HG03571 (cell line): ENCODE measurements around the gene CORO2B.

Experiments used
- ATAC-seq: cut with Tn5 transposase; IDR thresholded peaks from one replicate; pipeline ENCODE4 v1.9.1; 2021; ENCODE audit not compliant: unreplicated experiment

The CORO2B gene

GRCh38 chr15:68589783-68590710 lies 11.3 kb downstream of the CORO2B start:
- no peak for ATAC-seq

GRCh38 chr15:68590721-68591389 lies 12.1 kb downstream of the CORO2B start:
- no peak for ATAC-seq

- ATAC-seq, result no peak
These were observed 13.3 kb downstream of the CORO2B start for GRCh38 chr15:68592054-68592453.

- ATAC-seq, result no peak
These were observed 13.8 kb downstream of the CORO2B start for GRCh38 chr15:68592544-68592943.

GRCh38 chr15:68593341-68593740 lies 14.5 kb downstream of the CORO2B start:
- ATAC-seq, result no peak

- no peak for ATAC-seq
These were observed 15.2 kb downstream of the CORO2B start for GRCh38 chr15:68593828-68594532.

GRCh38 chr15:68594533-68595259 lies 15.9 kb downstream of the CORO2B start:
- ATAC-seq, result no peak

- ATAC-seq, result no peak
These were observed 16.4 kb downstream of the CORO2B start for GRCh38 chr15:68595260-68595564.

- ATAC-seq, result no peak
These were observed 17.0 kb downstream of the CORO2B start for GRCh38 chr15:68595761-68596160.

GRCh38 chr15:68596691-68597090 lies 17.9 kb downstream of the CORO2B start:
- ATAC-seq, result no peak

- no peak for ATAC-seq
These were observed 18.8 kb downstream of the CORO2B start for GRCh38 chr15:68597581-68597980.

GRCh38 chr15:68598171-68599152 lies 19.7 kb downstream of the CORO2B start:
- ATAC-seq, result no peak

GRCh38 chr15:68599153-68599545 lies 20.4 kb downstream of the CORO2B start:
- ATAC-seq, result no peak

- ATAC-seq, result no peak
These were observed 20.8 kb downstream of the CORO2B start for GRCh38 chr15:68599560-68600071.

GRCh38 chr15:68601206-68602197 lies 22.7 kb downstream of the CORO2B start:
- ATAC-seq, result no peak

- no peak for ATAC-seq
These were observed 23.8 kb downstream of the CORO2B start for GRCh38 chr15:68602459-68603215.

- ATAC-seq, result no peak
These were observed 24.4 kb downstream of the CORO2B start for GRCh38 chr15:68603216-68603595.

- no peak for ATAC-seq
These were observed 25.2 kb downstream of the CORO2B start for GRCh38 chr15:68603951-68604350.
